Dermis blood vessel endothelial cell (primary cell): ENCODE results near the gene FAM219B. TPM values are rescaled to one million over a fixed set of nuclear protein-coding genes. Genes with fewer than 3 reads are reported as not detected.
A peak's percentile ranks its signal among the peaks of the same experiment; 100 is the strongest.
"Not testable (repeated sequence)": the region's sequence is repeated elsewhere in the genome, so short reads cannot be mapped to it uniquely, and the experiment has no call there.

Source experiments
- DNase-seq: peaks from one replicate; pipeline ENCODE4 v3.0.0; 2010
- total RNA-seq: library from RNA; depleted of rRNA; stranded (reverse); fragments of >200 nt; gene quantifications from 2 replicates; pipeline ENCODE4 v1.2.3, GENCODE V29; 2014

The FAM219B gene
- 41.0 and 57.0 TPM in 2 replicates for total RNA-seq

DNA sequence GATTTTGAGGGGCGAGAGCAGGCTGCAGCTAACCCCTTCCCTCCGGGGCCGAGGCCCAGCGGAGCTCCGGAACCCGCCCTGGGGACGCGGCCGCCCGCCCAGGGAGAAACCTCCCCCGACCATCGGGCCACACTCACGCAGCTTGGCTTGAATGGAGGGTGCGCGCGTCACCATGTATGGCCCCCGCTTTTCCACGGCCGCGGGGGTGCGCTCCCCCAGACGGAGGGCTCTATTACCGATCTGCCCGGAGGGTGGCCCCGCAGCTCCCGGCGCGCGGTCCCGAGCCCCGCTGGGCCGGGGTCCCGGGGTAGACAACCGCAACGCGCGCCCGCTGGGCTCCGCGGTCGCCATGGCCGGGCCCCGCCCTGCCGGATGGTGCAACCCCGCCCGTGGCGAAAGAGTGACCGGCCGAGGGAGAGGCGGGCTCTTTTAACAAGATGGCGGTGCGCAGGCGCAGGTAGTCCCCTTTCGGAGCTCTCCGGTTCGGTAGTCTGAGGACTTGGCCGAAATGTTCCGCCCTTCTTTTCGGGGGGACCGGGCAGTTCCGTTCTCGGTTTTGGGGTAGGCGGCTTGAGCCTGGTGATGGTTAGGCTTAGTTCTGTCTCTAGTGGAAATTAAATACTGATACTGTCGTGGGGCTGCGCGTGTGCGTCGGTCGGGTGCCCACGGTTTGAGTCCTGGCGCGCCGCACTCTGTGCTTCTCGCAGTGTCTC lies at the start of gene FAM219B:
FAM219B (minus strand) TSS at position 402 of the 713 bp plus-strand sequence; CDS start at position 351, 51 bp downstream.
- DNase-seq: peak; percentile 91

DNA sequence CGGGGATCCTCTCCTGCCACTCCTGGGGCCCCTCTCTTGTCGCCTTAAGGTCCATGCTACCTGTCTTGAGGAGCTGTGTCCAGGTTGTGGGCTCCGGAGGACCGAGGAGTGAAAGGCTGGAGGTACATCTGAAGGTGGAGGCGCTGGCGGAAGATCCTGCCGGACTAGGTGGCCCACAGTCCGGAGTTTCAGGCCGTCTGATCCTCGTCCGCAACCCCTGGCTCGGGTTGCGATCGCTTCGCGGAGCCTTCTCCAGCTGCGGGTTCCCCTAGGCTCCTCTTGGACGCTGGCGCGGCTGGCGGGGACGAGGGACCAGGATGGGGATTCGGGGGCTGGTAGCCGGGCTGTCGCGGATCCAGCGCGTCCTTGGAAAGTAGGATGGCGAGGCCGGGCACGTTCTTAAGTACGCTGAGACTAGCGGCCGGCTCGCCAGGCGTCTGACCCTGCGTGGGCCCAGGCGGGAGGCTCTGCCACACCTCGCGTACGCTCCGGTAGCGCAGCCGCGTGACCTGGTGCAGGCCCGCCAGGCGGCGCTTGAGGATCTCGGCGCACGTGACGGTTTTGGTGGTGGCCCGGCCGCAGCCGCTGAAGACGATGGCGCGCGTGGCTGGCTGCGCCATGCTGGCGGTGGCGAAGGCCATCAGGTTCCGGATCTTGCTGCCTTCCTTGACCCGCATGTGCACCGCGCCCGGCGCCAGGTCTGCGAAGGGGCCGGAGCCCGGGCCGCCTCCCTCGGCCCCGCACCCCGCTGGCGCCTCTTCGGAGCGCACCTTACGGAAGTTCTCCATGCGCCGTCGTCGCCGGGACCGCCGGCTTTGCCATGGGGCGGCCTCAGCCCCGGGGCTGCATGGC lies 49.4 kb upstream of the FAM219B start:
- peak; percentile 85 for DNase-seq

- no peak for DNase-seq
Measured at GRCh38 chr15:74955017-74955416, 48.4 kb upstream of the FAM219B start.

DNA sequence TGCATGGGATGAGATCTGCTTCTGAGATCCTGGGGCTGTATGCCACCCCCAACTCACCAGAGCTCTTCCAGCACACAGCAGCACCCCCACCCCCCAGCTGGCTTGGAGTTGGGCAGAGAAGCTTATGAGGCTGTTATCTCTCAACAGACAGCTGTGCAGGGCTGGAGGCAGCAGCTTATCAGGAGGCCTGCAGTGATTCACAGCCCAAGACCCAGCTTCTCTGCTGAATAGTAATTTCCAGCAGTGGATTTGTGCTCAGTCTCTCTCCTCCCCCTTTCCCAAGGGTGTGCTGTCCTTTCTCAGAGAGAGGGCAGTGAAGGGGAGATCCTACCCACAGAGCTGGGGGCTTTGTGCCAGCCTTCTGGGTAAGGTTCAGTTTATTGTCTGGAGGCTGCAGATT lies 47.9 kb upstream of the FAM219B start:
- DNase-seq: peak; percentile 49

GRCh38 chr15:74951006-74951405 lies 44.4 kb upstream of the FAM219B start:
- no peak for DNase-seq

- peak; percentile 89 for DNase-seq
Measured at GRCh38 chr15:74950078-74950908, 43.6 kb upstream of the FAM219B start.

DNA sequence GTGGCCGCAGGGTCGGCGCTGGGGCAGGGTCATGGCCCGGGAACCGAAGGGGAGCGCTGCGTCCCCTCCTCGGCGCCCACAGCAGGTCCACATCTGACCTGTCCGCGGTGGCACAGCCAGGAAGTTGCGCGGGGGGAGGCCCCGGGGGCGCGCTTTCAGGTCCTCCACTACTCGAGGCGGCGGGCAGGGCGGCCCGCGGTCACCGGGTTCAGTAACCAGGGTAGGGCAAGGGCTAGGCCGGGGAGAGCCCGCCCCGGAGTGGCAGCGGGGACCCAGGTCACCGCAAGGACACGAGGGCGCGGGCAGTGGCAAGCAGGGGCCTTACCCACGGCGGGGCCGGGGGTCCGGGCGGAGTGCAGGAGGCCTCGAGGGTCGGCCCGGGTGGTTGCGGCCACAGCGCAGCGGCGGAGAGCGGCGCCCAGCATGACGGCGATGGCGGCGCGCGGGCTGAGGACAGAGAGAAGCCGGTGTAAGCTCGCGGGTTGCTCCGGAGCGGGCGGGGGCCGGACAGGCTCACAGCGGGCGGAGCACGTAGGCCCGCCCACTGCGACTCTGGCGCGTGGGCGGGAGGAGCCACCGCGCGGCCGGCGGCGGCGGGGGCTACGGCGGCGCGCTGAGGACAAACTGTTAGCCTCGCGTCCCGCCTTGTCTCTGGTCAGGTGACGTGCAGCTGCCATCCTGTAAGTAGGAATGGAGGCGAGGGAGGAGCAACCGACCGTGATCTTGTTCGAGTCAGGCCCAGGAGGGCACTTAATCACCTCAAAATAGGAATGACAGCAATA lies 31.1 kb upstream of the FAM219B start, which contains the start of gene COX5A:
COX5A (minus strand) TSS at position 484 of the 782 bp plus-strand sequence; CDS start at position 425, 59 bp downstream.
- peak; percentile 98 for DNase-seq

DNA sequence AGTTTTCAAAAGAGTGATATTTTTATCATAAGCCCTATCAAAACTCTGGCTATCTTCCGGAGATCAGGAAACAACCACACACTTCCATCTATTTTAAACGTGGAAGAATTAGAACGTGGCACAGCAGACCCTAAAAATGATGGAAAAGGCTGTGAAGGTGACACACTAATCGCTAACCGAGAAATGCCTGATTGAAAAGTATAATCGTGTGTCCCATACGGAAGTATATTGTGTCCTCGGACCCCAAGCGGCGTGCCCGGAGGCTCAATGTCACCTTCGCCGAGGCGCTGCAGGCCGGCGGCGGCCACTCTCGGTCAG lies 30.6 kb upstream of the FAM219B start:
- DNase-seq: no peak

DNA sequence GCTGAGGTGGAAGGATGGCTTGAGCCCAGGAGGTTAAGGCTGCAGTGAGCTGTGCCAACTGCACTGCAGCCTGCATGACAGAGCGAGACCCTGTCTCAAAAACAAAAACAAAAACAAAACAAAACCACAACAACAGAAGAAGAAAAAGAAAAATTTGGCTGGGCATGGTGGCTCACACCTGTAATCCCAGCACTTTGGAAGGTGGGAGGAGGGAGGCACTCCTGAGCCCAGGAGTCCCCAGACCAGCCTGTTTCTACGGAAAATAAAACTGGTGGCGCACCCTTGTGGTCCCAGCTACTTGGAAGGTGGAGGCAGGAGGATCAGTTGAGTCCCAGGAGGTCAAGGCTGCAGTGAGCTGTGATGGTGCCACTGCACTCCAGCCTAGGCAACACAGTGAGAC lies 28.5 kb upstream of the FAM219B start:
- DNase-seq: not testable (repeated sequence)

GRCh38 chr15:74933573-74933972 lies 26.9 kb upstream of the FAM219B start:
- no peak for DNase-seq

- DNase-seq: no peak
Measured at GRCh38 chr15:74928771-74929198, 22.1 kb upstream of the FAM219B start.

- DNase-seq: no peak
Measured at GRCh38 chr15:74924525-74924924, 17.9 kb upstream of the FAM219B start.

DNA sequence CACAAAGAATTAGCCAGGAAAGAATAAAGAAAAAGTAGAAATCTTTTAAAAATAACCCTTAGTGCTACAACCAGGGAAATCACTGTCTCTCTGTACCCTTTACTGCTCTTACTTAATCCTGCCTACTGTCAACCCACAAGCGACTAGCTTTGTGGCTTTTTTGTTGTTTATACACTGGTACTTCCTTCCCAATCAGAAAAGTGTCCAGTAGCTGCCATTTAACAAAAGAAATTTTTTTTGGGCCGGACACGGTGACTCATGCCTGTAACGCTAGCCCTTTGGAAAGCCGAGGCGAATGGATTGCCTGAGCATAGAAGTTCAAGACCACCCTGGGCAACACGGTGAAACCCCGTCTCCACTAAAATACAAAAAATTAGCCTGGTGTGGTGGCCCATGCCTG lies 13.8 kb upstream of the FAM219B start:
- peak; percentile 80 for DNase-seq

GRCh38 chr15:74917676-74918075 lies 11.0 kb upstream of the FAM219B start:
- DNase-seq: no peak

DNA sequence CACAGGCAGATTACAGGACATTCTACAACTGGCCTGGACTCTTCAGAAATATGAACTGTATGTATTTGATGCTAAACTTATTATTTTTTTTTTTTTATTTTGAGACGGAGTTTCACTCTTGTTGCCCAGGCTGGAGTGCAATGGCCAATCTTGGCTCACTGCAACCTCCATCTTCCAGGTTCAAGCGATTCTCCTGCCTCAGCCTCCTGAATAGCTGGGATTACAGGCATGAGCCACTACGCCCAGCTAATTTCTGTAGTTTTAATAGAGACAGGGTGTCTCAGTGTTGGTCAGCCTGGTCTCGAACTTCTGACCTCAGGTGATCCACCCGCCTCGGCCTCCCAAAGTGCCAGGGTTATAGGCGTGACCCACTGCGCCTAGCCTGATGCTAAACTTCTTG lies 7.1 kb upstream of the FAM219B start:
- not testable (repeated sequence) for DNase-seq

DNA sequence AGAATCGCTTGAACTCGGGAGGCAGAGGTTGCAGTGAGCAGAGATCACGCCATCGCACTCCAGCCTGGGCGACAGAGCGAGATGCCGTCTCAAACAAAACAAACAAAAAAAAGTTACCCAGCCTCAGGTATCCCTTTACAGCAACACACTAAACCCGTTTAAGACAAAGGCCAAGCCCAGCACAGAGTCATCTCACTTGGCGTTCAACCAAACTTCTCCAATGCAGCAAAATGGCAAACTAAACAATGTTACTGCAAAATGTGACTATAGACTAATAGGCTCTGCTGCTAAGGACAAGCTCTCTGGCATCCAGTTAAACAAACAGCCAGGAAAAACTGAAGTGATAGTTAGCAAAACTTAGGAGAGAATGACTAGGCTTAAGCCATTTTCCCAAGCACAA lies 6.4 kb upstream of the FAM219B start:
- DNase-seq: no peak

GRCh38 chr15:74908635-74909034 lies 2.0 kb upstream of the FAM219B start:
- no peak for DNase-seq

DNA sequence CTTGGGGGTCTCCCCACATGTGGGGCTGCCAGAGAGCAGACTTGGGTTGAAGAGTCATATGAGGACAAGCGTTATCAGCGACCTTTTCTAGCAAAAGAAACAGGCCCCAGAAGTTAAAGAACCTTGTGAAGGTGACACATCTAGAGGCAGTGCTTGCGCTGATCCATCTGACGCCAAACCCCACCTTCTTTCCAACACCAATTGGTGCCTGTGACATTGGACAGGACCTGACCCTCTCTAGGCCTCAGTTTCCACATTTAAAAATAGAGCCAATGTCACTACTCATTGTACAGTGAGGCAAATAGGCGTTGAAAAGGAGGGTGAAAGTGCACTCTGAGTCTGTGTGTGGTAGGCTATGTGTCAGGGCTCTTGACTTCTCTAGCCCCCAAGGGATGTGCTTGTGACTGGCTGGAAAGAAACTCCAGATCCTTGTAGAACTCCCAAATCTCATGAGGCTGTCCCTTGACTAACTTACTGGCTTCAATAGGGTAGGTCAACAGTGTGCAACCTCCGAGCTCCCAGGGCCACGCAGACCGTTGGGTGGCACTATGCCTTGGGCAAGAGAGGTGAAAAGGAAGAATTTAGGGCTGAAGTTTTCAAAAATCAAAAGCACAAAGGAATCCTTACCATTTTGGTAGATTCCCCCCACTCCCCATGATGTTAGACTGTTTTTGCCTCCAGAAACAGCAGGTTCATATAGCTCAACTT lies 666 bp upstream of the FAM219B start:
- no peak for DNase-seq

GRCh38 chr15:74906067-74906449 lies 593 bp downstream of the FAM219B start:
- DNase-seq: peak; percentile 49

DNA sequence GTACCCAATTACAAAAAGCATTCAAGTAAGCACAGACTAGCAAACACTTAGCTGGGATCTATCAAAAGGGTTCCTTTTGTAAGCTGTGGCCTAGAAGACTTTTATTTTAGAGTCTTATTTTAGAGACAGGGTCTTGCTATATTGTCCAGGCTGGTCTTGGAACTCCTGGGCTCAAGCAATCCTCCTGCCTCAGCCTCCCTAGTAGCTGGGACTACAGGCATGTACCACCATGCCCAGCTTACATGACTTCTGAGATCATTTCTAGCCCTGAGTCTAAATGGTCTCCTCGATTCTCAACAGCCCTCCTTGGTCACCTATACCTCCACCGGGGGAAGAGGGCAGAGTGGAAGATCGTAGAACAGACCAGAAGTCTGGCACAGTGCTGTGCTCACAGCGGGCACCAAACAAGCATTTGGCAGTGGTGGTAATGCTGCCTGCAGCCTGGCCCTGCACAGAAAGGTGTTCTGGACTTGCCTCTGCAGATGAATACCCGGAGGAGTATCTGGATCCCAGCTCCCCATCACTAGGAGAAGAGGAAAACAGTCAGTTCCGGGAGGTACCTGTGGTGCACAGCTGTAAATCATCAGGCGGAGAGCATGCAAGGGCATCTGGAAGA lies 2.4 kb downstream of the FAM219B start:
- no peak for DNase-seq

- DNase-seq: no peak
Measured at GRCh38 chr15:74903676-74904075, 3.0 kb downstream of the FAM219B start.
